Liver (tissue), 9 donors: Measurements from ENCODE around the gene COMMD10. TPM values are rescaled to one million over a fixed set of nuclear protein-coding genes. Genes with fewer than 3 reads are reported as not detected.

Experiments used
- DNase-seq: peaks from one replicate; pipeline ENCODE4 v3.0.0-alpha.2; 2017; ENCODE audit warnings: low spot score
- H3K27ac ChIP-seq, 2 donors: one replicate each; pipeline ENCODE4 v1.7.0; 2013; ENCODE audit warnings: inconsistent platforms in 2 of 2, low read length in 2 of 2, control low read depth in 1 of 2, low read depth in 1 of 2, mild to moderate bottlenecking in 1 of 2
- H3K27me3 ChIP-seq, 4 donors: one replicate each; pipeline versions ENCODE4 v1.6.1 to v1.7.0; 2013; ENCODE audit warnings: low read length in 3 of 4, inconsistent platforms in 1 of 4, mild to moderate bottlenecking in 1 of 4, moderate library complexity in 1 of 4; ENCODE audit not compliant: control insufficient read depth in 4 of 4, insufficient read depth in 4 of 4
- H3K36me3 ChIP-seq, 4 donors: one replicate each; pipeline versions ENCODE4 v1.6.1 to v1.7.0; 2013; ENCODE audit warnings: low read length in 3 of 4, mild to moderate bottlenecking in 3 of 4, low read depth in 1 of 4, moderate library complexity in 1 of 4; ENCODE audit not compliant: control insufficient read depth in 4 of 4, insufficient read depth in 3 of 4
- H3K4me1 ChIP-seq, 4 donors: one replicate each; pipeline versions ENCODE4 v1.6.1 to v1.7.0; 2013; ENCODE audit warnings: low read length in 3 of 4, mild to moderate bottlenecking in 3 of 4, moderate library complexity in 1 of 4; ENCODE audit not compliant: control insufficient read depth in 4 of 4, insufficient read depth in 4 of 4
- H3K4me3 ChIP-seq, 3 donors: one replicate each; pipeline versions ENCODE4 v1.6.1 to v1.7.0; 2013; ENCODE audit warnings: low read length in 3 of 3, control low read depth in 1 of 3, low read depth in 1 of 3, mild to moderate bottlenecking in 1 of 3
- H3K9ac ChIP-seq, 2 donors: one replicate each; pipeline ENCODE4 v1.7.0; 2013; ENCODE audit warnings: low read length in 2 of 2, mild to moderate bottlenecking in 2 of 2, moderate library complexity in 2 of 2, control low read depth in 1 of 2, low read depth in 1 of 2
- H3K9me3 ChIP-seq, 4 donors: one replicate each; pipeline versions ENCODE4 v1.6.1 to v1.7.0; 2013; ENCODE audit warnings: low read length in 3 of 4; ENCODE audit not compliant: control insufficient read depth in 4 of 4
- CTCF ChIP-seq: fragments of 150-350 bp; IDR thresholded peaks from 2 replicates; pipeline ENCODE4 v1.5.1; 2017; ENCODE audit warnings: improper control_type of control experiment, low read depth, low read length; ENCODE audit not compliant: missing input control
- EGR1 ChIP-seq, 2 donors: IDR thresholded peaks; 2 replicates each; pipeline ENCODE4 v1.6.1; 2016 to 2018; ENCODE audit warnings: antibody characterized with exemption in 2 of 2, low read depth in 2 of 2
- FOXA1 ChIP-seq: IDR thresholded peaks from 2 replicates; pipeline ENCODE4 v1.6.1; 2016; ENCODE audit warnings: antibody characterized with exemption
- FOXA2 ChIP-seq: IDR thresholded peaks from 2 replicates; pipeline ENCODE4 v1.6.1; 2016; ENCODE audit warnings: antibody characterized with exemption
- GABPA ChIP-seq, 2 donors: IDR thresholded peaks in 1 of 2; conservative IDR thresholded peaks in 1 of 2; 2 replicates each; pipeline ENCODE4 v1.6.1; 2016; ENCODE audit warnings: antibody characterized with exemption in 2 of 2, mild to moderate bottlenecking in 1 of 2, moderate library complexity in 1 of 2
- HNF4A ChIP-seq, 2 donors: conservative IDR thresholded peaks; 2 replicates each; pipeline ENCODE4 v1.6.1; 2016; ENCODE audit warnings: antibody characterized with exemption in 2 of 2, mild to moderate bottlenecking in 2 of 2
- HNF4G ChIP-seq: IDR thresholded peaks from 2 replicates; pipeline ENCODE4 v1.6.1; 2016; ENCODE audit warnings: antibody characterized with exemption
- JUND ChIP-seq, 2 donors: IDR thresholded peaks; 2 replicates each; pipeline ENCODE4 v1.6.1; 2016; ENCODE audit warnings: antibody characterized with exemption in 2 of 2
- NR2F2 ChIP-seq: IDR thresholded peaks from 2 replicates; pipeline ENCODE4 v1.6.1; 2016; ENCODE audit warnings: antibody characterized with exemption
- RAD21 ChIP-seq, 2 donors: IDR thresholded peaks; 2 replicates each; pipeline ENCODE4 v1.6.1; 2016; ENCODE audit warnings: antibody characterized with exemption in 2 of 2, mild to moderate bottlenecking in 2 of 2
- REST ChIP-seq: IDR thresholded peaks from 2 replicates; pipeline ENCODE4 v1.6.1; 2016; ENCODE audit warnings: antibody characterized with exemption, mild to moderate bottlenecking
- RXRA ChIP-seq, 2 donors: IDR thresholded peaks; 2 replicates each; pipeline ENCODE4 v1.6.1; 2017 to 2018; ENCODE audit warnings: antibody characterized with exemption in 2 of 2, mild to moderate bottlenecking in 1 of 2
- SP1 ChIP-seq: IDR thresholded peaks from 2 replicates; pipeline ENCODE4 v1.6.1; 2018; ENCODE audit warnings: antibody characterized with exemption, mild to moderate bottlenecking
- TAF1 ChIP-seq: conservative IDR thresholded peaks from 2 replicates; pipeline ENCODE4 v1.6.1; 2016; ENCODE audit warnings: antibody characterized with exemption, mild to moderate bottlenecking
- YY1 ChIP-seq: IDR thresholded peaks from 2 replicates; pipeline ENCODE4 v1.6.1; 2016; ENCODE audit warnings: antibody characterized with exemption, mild to moderate bottlenecking
- ZBTB33 ChIP-seq: IDR thresholded peaks from 2 replicates; pipeline ENCODE4 v1.6.1; 2016; ENCODE audit warnings: antibody characterized with exemption
- WGBS: extraction: QIAGEN DNeasy Blood & Tissue Kit; methylation state at CpG from one replicate; pipeline ENCODE4 v1.1.7; 2013; 5-methylcytosine and 5-hydroxymethylcytosine counted together
- polyA plus RNA-seq, 2 donors: library from polyadenylated mRNA; stranded (reverse) in 1 of 2; unstranded in 1 of 2; fragments of 200-250 nt in 1 of 2; fragments of >200 nt in 1 of 2; fragmentation: Nextera tagmentation in 1 of 2; extraction: Ambion mirVana in 1 of 2; gene quantifications; one replicate each; pipeline versions ENCODE4 v1.2.1 to v1.2.3, GENCODE V29; 2013 to 2015
- total RNA-seq, 2 donors: library from RNA; depleted of rRNA; stranded (reverse); fragments of >200 nt; gene quantifications; one replicate each; pipeline ENCODE4 v1.2.3, GENCODE V29; 2014
- TF ChIP-seq, protein P1 (sequence below): IDR thresholded peaks from 2 replicates; pipeline ENCODE4 v1.6.1; 2016; ENCODE audit warnings: antibody characterized with exemption
- TF ChIP-seq, protein P2 (sequence below): IDR thresholded peaks from 2 replicates; pipeline ENCODE4 v1.6.1; 2016; ENCODE audit warnings: antibody characterized with exemption
- donor health status: healthy.
- donor health status: healthy.
- donor health status: healthy.
- donor health status: healthy.
- donor health status: healthy.

Gene COMMD10
- total and polyA plus RNA-seq, 4 donors, result 8.9 to 30.5 (median 19.3) TPM

DNA sequence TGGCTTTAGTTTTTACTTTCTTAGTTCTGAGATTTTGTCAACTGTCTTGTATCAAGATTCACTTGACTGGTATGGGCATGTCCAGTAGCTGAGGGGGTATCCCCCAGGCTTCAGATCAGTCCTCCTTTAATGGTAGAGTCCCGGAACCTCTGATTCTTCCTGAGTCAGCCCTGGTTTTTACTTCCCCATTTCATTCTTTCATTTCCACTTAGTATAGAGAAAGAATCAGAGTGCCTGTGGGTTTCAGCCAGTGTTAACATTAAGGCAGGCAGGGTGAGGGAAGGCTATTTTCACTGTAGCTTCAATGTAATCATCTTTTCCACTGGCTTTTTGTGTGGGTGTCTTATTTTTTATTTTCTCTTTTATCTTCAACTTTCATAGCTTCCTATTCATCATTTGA, 8.3 kb upstream of the COMMD10 start:
- Histone ChIP-seq H3K4me1 (no peaks in the 10 kb centered on the region), H3K36me3 (no peaks in the 10 kb centered on the region), H3K27me3 (no peaks in the 10 kb centered on the region), H3K27ac (no peak overlapping the region), H3K9ac (no peak overlapping the region), H3K9me3 (no peaks in the 10 kb centered on the region), H3K4me3 (no peak overlapping the region)
- no peak for DNase-seq
- WGBS, result 90% methylated on average over 1 of the region's 1 CpG
- no peak for TF ChIP-seq JUND (IDR thresholded peaks at IDR 0.05)
- no peak for TF ChIP-seq NR2F2
- TF ChIP-seq RAD21 (IDR thresholded peaks at IDR 0.05), result no peak
- no peak for TF ChIP-seq CTCF
- no peak for TF ChIP-seq ZBTB33
- TF ChIP-seq, protein P1, sequence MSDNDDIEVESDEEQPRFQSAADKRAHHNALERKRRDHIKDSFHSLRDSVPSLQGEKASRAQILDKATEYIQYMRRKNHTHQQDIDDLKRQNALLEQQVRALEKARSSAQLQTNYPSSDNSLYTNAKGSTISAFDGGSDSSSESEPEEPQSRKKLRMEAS, result no peak
- TF ChIP-seq FOXA2, result no peak
- no peak for TF ChIP-seq HNF4G
- no peak for TF ChIP-seq TAF1
- TF ChIP-seq EGR1 (IDR thresholded peaks at IDR 0.05; ENCODE audit: low read depth in 2 of 2), result no peak
- no peak for TF ChIP-seq REST
- no peak for TF ChIP-seq FOXA1
- no peak for TF ChIP-seq RXRA (IDR thresholded peaks at IDR 0.05)
- no peak for TF ChIP-seq HNF4A (conservative IDR thresholded peaks at IDR 0.05)
- TF ChIP-seq SP1, result no peak
- no peak for TF ChIP-seq YY1
- no peak for TF ChIP-seq GABPA (IDR thresholded peaks at IDR 0.05 in 1 of 2, conservative IDR thresholded peaks at IDR 0.05 in 1 of 2)
- TF ChIP-seq, protein P2, sequence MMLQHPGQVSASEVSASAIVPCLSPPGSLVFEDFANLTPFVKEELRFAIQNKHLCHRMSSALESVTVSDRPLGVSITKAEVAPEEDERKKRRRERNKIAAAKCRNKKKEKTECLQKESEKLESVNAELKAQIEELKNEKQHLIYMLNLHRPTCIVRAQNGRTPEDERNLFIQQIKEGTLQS, result no peak

GRCh38 chr5:116078199-116078598, 6.6 kb upstream of the COMMD10 start:
- Histone ChIP-seq H3K9ac (no peak overlapping the region), H3K4me1 (no peaks in the 10 kb centered on the region), H3K27me3 (no peaks in the 10 kb centered on the region), H3K9me3 (no peaks in the 10 kb centered on the region), H3K4me3 (no peak overlapping the region), H3K27ac (no peak overlapping the region), H3K36me3 (no peaks in the 10 kb centered on the region)
- DNase-seq, result no peak
- 93% methylated on average over 5 of the region's 5 CpGs for whole genome bisulfite sequencing
- TF ChIP-seq NR2F2 (no peak), RAD21 (IDR thresholded peaks at IDR 0.05) (no peak), HNF4A (conservative IDR thresholded peaks at IDR 0.05) (no peak), SP1 (no peak), HNF4G (no peak), FOXA1 (no peak), FOXA2 (no peak), CTCF (no peak), JUND (IDR thresholded peaks at IDR 0.05) (no peak), TAF1 (no peak), YY1 (no peak), REST (no peak)
- TF ChIP-seq, protein P2, result no peak
